Spleen (tissue), 7 donors: Measurements from ENCODE around the gene GDF15.

ENCODE experiments used
- CTCF ChIP-seq, 11 experiments: fragments of 200-600 bp in 7 of 11; fragments of 450-650 bp in 4 of 11; sonication (generic) in 4 of 11; IDR thresholded peaks in 8 of 11; conservative IDR thresholded peaks in 3 of 11; 1 replicate in 7 of 11; 2 replicates in 4 of 11; pipeline versions ENCODE4 v1.4.0 to v1.8.0; 2016 to 2021; ENCODE audit warnings: antibody characterized with exemption in 11 of 11, inconsistent platforms in 4 of 11, mild to moderate bottlenecking in 1 of 11
- POLR2A ChIP-seq, 3 donors: fragments of 450-650 bp; IDR thresholded peaks; one replicate each; pipeline ENCODE4 v1.5.1; 2017; ENCODE audit warnings: antibody characterized with exemption in 3 of 3, mild to moderate bottlenecking in 1 of 3
- POLR2AphosphoS5 ChIP-seq, 3 donors: sonication (generic); formaldehyde crosslinking; IDR thresholded peaks; one replicate each; pipeline ENCODE4 v1.5.1; 2017; ENCODE audit warnings: antibody characterized with exemption in 3 of 3
- donor health status: DM: no; HTN: no; CAD: no; lungs with moderate emphysema.
- donor health status: DM: no; HTN: no; CAD: no.
- donor health status: DM: no; HTN: no; CAD: no.

GRCh38 chr19:18346091-18346490 lies 39.9 kb upstream of the GDF15 start:
- TF ChIP-seq POLR2A (IDR thresholded peaks at IDR 0.05) (no peak), CTCF (IDR thresholded peaks at IDR 0.05 in 8 of 11, conservative IDR thresholded peaks at IDR 0.05 in 3 of 11) (no peak), POLR2AphosphoS5 (IDR thresholded peaks at IDR 0.05) (no peak)
